Stimulated activated CD8-positive, alpha-beta memory T cell treated with anti-CD3 and anti-CD28 coated beads, Interleukin-7, amount 100 ng/mL, for 4 hours (primary cell): ENCODE results near the gene ACSBG1.

ENCODE experiments used
- DNase-seq, 2 donors: peaks; one replicate each; pipeline ENCODE4 v3.0.0-alpha.2; 2020; ENCODE audit warnings: low read depth in 2 of 2

ACSBG1 gene

GRCh38 chr15:78130466-78131294 lies 103.7 kb downstream of the ACSBG1 start:
- DNase-seq: no peak

- no peak for DNase-seq
Observed at GRCh38 chr15:78129751-78130287, 104.5 kb downstream of the ACSBG1 start.

- no peak for DNase-seq
Observed at GRCh38 chr15:78129077-78129750, 105.2 kb downstream of the ACSBG1 start.

GRCh38 chr15:78127882-78128281 lies 106.5 kb downstream of the ACSBG1 start:
- no peak for DNase-seq

GRCh38 chr15:78125267-78125666 lies 109.1 kb downstream of the ACSBG1 start:
- DNase-seq: no peak

DNA sequence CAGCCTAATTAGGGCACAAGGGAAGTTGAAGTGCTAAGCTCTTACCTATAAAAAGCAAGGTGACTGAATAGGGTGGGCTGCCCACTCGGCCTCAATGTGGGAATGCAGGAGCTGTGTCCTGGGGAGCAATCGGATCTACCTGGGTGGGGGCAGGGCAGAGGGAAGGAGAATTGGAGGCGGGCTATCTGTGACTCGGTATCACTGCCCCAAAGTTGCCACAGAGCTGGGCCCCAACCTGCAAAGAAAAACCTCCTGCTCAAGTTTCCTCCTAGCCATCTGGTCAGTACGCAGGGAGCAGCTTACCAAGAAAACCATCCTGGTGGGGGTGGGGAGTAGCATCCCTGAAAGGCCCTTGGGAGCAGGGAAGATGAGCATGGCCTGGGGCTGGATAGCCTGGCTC lies 113.8 kb downstream of the ACSBG1 start:
- no peak for DNase-seq
